HepG2 (cell line): ENCODE measurements around the gene ACOT13. TPM values are rescaled to one million over a fixed set of nuclear protein-coding genes. Genes with fewer than 3 reads are reported as not detected.

Experiments used
- ATF5 ChIP-seq: sonication (generic); formaldehyde crosslinking; IDR thresholded peaks from 2 replicates; pipeline ENCODE4 v1.4.0; 2020; ENCODE audit warnings: mild to moderate bottlenecking, low read depth, missing genetic modification reagents
- PLRG1 ChIP-seq: fragments of 450-650 bp; conservative IDR thresholded peaks from 2 replicates; pipeline ENCODE4 v1.6.1; 2016
- RFX1 ChIP-seq: fragments of 450-650 bp; IDR thresholded peaks from 2 replicates; pipeline ENCODE4 v1.6.1; 2017
- SP2 ChIP-seq: sonication (generic); formaldehyde crosslinking; IDR thresholded peaks from 2 replicates; pipeline ENCODE4 v1.5.1; 2020; ENCODE audit warnings: mild to moderate bottlenecking, missing genetic modification reagents
- THAP11 ChIP-seq: IDR thresholded peaks from 2 replicates; pipeline ENCODE4 v1.6.1; 2016; ENCODE audit warnings: missing biosample characterization, missing genetic modification reagents
- ZNF30 ChIP-seq: sonication (generic); formaldehyde crosslinking; IDR thresholded peaks from 2 replicates; pipeline ENCODE4 v1.5.0; 2020; ENCODE audit warnings: mild to moderate bottlenecking, missing genetic modification reagents
- ZNF407 ChIP-seq: sonication (generic); formaldehyde crosslinking; IDR thresholded peaks from one replicate; pipeline ENCODE4 v1.5.1; 2020; ENCODE audit warnings: mild to moderate bottlenecking, missing genetic modification reagents; ENCODE audit errors: not compliant biosample characterization
- ZNF446 ChIP-seq: sonication (generic); formaldehyde crosslinking; IDR thresholded peaks from 2 replicates; pipeline ENCODE4 v1.5.0; 2020; ENCODE audit warnings: mild to moderate bottlenecking, missing genetic modification reagents
- polyA plus RNA-seq, 8 experiments: library from polyadenylated mRNA; depleted of rRNA in 3 of 8; stranded (reverse) in 7 of 8; unstranded in 1 of 8; fragments of >200 nt; fragmentation: Illumina TruSeq in 4 of 8; extraction: Trizol in 4 of 8; gene quantifications; 2 replicates each; pipeline versions ENCODE4 v1.2.1 to v1.2.3, GENCODE V29; 2011 to 2016; ENCODE audit warnings: low read depth in 4 of 8, missing spikeins in 1 of 8, mixed read lengths in 1 of 8; ENCODE audit not compliant: insufficient read depth in 1 of 8
- total RNA-seq, 5 experiments: library from RNA; depleted of rRNA; stranded (reverse); fragments of >200 nt; fragmentation: Illumina TruSeq; extraction: Trizol; gene quantifications; 2 replicates each; pipeline ENCODE4 v1.2.3, GENCODE V29; 2016; ENCODE audit warnings: low read depth in 1 of 5
- TF ChIP-seq, protein P1 (sequence below), 2 experiments: fragments of 450-650 bp in 1 of 2; sonication (generic) in 1 of 2; formaldehyde crosslinking; IDR thresholded peaks; 2 replicates each; pipeline versions ENCODE4 v1.5.0 to v1.8.0; 2020 to 2022; ENCODE audit warnings: mild to moderate bottlenecking in 1 of 2, missing genetic modification reagents in 1 of 2
- TF ChIP-seq, protein P2 (sequence below): sonication (generic); formaldehyde crosslinking; IDR thresholded peaks from 2 replicates; pipeline ENCODE4 v1.4.0; 2020; ENCODE audit warnings: missing genetic modification reagents
- TF ChIP-seq, protein P3 (sequence below): sonication (generic); formaldehyde crosslinking; IDR thresholded peaks from 2 replicates; pipeline ENCODE4 v1.9.0; 2021; ENCODE audit warnings: missing genetic modification reagents, borderline replicate concordance

The ACOT13 gene
- total and polyA plus RNA-seq, 2 of the 13 experiments (the other 11 are each of a cell fraction or from before 2014, with no cell fraction given) = 31.5 to 45.1 TPM

DNA sequence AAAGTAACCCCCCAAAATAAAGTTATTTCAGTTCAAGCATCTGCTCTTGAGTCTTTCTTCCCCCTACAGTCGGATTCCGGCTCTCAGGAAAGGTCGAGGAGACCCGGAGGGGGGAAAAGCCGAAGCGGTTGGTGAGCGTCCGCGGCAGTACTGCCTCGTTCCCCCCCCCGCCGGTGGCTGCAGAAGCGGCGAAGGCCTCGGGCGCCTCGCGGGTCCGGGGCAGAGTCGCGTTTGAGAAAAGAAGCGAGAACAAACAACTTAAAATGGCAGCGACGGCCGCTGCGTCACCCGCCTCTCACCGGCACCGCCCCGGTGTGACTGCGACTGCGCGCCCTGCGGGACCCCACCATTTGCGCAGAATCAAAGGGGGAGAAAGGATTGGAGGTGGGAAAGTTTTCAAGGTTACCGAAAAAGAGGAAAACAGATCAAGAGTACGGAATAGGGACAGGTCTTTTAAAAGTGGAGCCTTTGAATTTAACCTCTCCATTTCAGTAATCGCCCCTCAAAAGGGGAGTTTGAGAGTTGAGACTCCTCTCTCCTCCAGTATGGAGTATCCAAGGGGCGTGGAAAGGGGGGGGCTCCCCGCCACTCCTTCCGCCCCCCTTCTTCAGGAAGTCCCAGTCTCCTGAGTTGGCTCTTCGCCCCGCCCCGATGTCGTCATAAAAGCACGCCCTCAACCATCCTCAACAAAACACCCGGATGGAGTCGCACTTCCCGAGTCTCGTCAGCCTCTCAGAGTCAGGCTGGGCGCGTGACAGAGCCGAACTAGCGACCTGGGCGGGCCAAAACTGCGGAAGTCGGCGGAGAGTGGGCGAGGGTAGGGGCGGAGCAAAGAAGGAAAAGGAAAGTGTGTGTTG lies 54.0 kb downstream of the ACOT13 start (continued):
- TF ChIP-seq, protein P1, sequence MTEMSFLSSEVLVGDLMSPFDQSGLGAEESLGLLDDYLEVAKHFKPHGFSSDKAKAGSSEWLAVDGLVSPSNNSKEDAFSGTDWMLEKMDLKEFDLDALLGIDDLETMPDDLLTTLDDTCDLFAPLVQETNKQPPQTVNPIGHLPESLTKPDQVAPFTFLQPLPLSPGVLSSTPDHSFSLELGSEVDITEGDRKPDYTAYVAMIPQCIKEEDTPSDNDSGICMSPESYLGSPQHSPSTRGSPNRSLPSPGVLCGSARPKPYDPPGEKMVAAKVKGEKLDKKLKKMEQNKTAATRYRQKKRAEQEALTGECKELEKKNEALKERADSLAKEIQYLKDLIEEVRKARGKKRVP (CRISPR knock-in tag; IDR thresholded peaks at IDR 0.05) = peak in 1 of 2 experiments; percentile 56; a peak in 2 of 4 replicates
- no peak for TF ChIP-seq RFX1
- no peak for TF ChIP-seq ZNF30 (CRISPR knock-in tag)
- TF ChIP-seq ATF5 (CRISPR knock-in tag) = no peak
- peak; percentile 94 for TF ChIP-seq THAP11 (CRISPR knock-in tag)
- TF ChIP-seq, protein P2, sequence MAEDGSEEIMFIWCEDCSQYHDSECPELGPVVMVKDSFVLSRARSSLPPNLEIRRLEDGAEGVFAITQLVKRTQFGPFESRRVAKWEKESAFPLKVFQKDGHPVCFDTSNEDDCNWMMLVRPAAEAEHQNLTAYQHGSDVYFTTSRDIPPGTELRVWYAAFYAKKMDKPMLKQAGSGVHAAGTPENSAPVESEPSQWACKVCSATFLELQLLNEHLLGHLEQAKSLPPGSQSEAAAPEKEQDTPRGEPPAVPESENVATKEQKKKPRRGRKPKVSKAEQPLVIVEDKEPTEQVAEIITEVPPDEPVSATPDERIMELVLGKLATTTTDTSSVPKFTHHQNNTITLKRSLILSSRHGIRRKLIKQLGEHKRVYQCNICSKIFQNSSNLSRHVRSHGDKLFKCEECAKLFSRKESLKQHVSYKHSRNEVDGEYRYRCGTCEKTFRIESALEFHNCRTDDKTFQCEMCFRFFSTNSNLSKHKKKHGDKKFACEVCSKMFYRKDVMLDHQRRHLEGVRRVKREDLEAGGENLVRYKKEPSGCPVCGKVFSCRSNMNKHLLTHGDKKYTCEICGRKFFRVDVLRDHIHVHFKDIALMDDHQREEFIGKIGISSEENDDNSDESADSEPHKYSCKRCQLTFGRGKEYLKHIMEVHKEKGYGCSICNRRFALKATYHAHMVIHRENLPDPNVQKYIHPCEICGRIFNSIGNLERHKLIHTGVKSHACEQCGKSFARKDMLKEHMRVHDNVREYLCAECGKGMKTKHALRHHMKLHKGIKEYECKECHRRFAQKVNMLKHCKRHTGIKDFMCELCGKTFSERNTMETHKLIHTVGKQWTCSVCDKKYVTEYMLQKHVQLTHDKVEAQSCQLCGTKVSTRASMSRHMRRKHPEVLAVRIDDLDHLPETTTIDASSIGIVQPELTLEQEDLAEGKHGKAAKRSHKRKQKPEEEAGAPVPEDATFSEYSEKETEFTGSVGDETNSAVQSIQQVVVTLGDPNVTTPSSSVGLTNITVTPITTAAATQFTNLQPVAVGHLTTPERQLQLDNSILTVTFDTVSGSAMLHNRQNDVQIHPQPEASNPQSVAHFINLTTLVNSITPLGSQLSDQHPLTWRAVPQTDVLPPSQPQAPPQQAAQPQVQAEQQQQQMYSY = no peak
- peak; percentile 69 for TF ChIP-seq ZNF407 (CRISPR knock-in tag)
- TF ChIP-seq SP2 (CRISPR knock-in tag) = peak; percentile 83
- no peak; the same call in none of the 2 replicates for TF ChIP-seq ZNF446 (CRISPR knock-in tag)
- no peak for TF ChIP-seq PLRG1
- TF ChIP-seq, protein P3, sequence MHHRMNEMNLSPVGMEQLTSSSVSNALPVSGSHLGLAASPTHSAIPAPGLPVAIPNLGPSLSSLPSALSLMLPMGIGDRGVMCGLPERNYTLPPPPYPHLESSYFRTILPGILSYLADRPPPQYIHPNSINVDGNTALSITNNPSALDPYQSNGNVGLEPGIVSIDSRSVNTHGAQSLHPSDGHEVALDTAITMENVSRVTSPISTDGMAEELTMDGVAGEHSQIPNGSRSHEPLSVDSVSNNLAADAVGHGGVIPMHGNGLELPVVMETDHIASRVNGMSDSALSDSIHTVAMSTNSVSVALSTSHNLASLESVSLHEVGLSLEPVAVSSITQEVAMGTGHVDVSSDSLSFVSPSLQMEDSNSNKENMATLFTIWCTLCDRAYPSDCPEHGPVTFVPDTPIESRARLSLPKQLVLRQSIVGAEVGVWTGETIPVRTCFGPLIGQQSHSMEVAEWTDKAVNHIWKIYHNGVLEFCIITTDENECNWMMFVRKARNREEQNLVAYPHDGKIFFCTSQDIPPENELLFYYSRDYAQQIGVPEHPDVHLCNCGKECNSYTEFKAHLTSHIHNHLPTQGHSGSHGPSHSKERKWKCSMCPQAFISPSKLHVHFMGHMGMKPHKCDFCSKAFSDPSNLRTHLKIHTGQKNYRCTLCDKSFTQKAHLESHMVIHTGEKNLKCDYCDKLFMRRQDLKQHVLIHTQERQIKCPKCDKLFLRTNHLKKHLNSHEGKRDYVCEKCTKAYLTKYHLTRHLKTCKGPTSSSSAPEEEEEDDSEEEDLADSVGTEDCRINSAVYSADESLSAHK (CRISPR knock-in tag) = peak; percentile 66; the same call in 1 of the 2 replicates
